HG02798 (cell line): Measurements from ENCODE around the gene CYFIP2.

Experiments
- ATAC-seq: cut with Tn5 transposase; IDR thresholded peaks from one replicate; pipeline ENCODE4 v1.9.1; 2021; ENCODE audit warnings: mild to moderate bottlenecking; ENCODE audit not compliant: unreplicated experiment, poor library complexity

The CYFIP2 gene

DNA sequence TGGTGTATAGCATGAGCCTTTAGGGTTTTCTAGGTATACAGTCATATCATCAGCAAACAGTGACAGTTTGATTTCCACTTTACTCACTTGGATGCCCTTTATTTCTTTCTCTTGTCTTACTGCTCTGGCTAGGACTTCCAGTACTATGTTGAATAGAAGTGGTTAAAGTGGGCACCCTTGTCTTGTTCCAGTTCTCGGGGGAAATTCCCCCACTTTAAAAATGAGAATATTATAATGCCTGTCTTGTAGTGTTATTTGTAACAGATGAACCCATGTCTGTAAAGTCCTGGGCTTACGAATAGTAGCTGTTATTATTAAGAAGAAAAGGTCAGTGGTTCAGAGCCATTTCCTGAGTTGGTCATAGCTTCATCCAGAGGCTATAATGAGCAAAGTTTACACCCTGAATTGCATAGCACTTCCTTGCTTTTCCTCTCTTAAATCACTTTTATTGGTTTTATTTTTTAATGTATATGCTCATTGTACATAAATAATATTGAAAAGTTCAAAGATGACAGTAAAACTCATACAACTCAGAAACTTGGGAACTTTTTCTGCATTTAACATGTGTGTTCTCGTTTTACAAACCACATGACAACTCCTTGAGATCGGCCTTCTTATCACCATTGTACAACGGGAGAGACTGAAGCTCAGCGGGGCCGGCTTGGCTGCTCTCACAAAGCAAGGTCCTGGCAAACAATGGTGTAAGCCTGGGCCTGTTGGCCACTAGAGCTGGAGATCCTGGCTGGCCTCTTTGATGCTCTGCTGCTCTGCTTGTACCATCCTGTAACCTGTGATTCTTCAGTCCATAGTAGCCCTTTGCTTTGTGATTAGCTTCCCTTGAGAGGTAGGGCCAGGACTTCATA lies 85.2 kb downstream of the CYFIP2 start:
- ATAC-seq: peak; percentile 71

DNA sequence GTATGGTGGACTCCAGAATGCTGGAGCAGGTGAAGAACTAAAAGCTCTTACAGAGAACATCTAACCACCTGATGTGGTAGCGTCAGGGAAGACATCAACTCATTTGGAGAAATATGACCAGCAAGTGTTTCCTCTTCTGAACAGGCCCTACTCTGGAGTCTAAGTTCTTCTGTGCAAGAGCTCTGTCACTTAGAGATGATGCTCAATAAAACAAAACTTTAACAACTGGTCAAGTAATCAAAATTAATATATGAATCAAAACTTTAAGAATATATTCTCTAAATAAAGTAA lies 85.8 kb downstream of the CYFIP2 start:
- no peak for ATAC-seq

- no peak for ATAC-seq
Observed at GRCh38 chr5:157352756-157353340, 86.9 kb downstream of the CYFIP2 start.

DNA sequence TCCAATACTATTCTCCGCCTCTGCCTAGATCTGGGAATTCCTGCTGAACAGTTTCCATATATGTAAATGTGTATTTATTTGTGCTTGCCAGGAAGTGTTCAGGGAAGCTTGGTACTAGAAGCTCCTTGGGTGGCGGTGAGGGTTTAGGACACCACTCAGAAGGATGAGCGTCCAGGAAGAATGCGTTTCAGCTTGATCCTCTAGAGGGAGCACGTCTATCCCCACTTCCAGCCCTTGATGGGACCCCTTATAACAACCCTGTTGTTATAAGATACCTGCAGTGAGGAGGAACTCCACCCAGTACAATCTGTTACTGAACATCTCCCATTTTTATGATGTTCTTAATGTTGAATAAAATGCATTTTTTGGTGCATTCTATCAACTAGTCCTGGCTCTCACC lies 88.9 kb downstream of the CYFIP2 start:
- ATAC-seq: no peak

DNA sequence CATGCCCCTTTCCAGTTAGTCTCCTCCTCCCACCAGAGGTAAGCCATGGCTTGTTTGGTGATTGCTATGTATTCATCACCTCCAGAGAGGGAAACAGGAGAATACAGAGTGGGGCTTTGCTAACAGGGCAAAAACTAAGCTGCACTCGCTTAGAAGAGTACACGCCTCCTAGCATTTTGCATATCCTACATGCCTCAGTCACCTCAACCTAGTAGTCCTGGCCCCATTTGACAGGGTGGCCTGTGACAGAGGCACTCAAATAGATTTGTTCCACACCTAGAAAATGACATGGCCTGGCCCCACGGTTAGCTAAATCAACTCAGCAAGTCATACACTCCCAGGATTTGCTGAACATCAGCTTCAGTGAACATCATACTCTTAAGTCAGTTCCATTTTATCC lies 90.7 kb downstream of the CYFIP2 start:
- ATAC-seq: no peak

- ATAC-seq: no peak
Observed at GRCh38 chr5:157357823-157358222, 91.9 kb downstream of the CYFIP2 start.

- ATAC-seq: no peak
Observed at GRCh38 chr5:157358871-157359270, 92.9 kb downstream of the CYFIP2 start.

DNA sequence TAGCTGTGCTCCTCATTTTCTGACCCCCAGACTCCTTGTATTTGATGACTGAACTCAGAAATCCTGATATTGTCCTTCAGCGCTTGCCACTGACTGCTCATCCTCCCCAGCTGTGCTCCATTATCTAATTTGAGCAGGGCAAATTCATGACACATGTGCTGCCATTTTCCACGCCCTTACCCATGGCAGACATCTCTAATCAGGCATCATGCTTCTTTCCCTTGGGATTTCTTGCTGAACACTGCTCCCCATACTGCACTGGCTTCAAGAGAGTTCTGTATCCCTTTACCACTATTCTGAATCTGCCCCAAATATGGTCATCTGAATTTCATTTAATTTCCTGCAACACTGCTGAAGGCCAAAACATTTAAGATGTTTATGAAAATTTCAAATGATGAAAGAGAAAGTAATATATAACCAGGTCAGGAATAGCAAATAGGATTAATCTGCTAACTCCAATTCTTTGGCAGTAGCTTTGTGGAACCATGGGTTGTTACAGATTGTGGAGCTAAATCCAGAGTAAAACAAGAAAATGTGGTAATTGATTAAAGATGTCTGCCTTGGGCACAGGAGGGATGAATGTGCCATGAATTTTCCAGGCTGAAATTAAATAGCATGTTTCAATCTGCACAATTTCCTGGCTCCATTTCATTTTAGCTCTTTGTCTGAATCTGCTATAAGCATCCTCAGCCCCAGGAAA lies 93.6 kb downstream of the CYFIP2 start:
- no peak for ATAC-seq

DNA sequence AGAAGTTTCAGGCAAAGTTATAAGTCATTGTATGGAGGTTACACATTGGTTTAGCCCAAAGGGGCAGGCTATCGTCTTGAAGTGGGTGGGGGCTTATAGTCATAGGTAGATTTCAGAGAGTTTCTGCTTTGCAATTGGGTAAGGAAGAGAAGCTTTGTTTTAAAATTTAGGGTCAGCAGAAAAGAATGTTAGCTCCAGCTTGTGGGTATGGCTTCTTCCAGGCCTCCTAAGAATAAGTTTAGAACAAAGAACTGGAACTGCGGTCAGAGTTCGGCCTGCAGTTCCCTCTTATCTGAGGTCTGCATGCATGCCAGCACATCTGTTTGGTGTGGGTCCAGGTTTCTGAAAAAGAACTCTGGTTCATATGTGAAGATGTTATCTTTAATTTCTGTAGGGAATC lies 96.1 kb downstream of the CYFIP2 start:
- no peak for ATAC-seq

DNA sequence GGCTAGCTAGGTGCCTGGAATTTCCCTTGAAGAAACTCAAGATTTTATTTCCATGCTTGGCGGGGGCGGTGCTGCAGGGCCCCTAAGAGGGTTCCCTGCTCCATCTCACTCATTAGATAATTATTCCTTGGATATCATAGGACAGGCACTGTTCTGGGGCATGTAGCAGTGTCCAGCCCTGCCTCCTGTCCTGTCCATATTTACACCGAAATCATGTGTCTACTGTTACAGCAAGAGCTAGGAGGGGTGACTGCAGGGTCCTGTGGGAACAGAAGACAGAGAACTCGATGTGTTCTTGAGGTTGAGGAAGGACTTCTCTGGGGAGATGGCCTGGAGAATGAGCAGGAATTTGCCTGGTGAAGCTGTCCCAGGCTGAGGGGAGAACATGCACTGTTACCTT lies 96.6 kb downstream of the CYFIP2 start:
- ATAC-seq: no peak

DNA sequence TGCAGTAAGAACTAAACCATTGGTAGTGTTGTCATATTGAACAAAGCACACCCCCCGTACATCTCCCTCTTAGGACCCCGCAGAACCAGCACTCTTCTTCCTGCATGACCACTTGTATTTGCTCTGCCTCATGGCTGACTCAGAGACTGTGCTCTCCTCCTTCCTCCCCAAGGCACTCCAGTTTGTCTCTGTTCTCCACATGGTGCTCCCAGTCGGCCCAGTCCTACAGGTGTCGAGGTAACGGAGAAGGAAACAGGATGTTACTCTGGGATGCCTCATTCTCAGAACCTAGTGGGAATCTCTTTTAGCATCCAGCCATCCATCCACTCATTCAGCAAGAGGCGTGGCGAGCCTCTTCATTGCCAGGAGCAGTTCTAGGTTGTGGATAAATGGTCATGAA lies 97.1 kb downstream of the CYFIP2 start:
- ATAC-seq: no peak

- ATAC-seq: no peak
Observed at GRCh38 chr5:157365732-157366131, 99.8 kb downstream of the CYFIP2 start.

DNA sequence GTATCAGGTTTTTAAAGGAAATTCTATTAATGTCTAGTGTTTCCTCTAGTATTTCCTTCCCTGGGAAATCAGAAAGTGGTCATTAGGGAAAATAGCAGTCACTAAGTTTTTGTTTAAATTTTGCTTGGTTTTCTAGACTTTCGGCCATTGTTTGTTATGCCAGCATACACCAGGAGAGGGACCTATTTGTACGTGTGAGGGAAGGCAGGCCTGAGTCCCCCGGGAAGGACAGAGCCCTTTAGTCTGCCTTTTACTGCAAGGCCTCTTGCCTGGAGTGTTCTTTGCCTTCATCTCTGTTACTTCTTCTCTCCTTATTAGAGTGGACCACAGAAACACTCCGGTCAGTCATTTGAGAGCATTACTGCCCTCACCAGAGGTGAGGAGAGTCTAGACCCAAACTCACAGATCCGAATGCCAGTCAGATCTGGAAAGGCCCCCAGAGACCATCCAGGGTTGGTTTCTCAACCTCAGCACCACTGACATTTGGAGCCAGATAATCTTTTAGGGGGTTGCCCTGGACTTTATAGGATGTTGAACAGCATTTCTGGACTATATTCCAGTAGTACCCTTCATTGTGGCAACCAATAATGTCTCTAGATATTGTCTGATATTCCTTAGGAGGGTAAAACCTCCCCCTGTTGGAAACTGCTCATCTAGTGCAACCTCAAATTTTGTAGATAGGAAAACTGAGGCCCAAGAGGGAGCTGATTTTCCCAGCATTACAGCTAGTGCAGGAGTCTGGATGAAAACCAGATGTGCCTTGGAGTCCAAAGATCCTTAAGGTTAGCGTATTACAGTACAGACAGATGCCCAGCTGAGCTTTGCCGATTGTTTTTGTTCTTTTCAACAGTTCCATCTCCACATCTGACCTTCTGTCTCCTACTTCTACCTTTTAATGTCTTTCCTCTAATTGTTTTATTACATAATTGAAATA lies 101.1 kb downstream of the CYFIP2 start:
- no peak for ATAC-seq

DNA sequence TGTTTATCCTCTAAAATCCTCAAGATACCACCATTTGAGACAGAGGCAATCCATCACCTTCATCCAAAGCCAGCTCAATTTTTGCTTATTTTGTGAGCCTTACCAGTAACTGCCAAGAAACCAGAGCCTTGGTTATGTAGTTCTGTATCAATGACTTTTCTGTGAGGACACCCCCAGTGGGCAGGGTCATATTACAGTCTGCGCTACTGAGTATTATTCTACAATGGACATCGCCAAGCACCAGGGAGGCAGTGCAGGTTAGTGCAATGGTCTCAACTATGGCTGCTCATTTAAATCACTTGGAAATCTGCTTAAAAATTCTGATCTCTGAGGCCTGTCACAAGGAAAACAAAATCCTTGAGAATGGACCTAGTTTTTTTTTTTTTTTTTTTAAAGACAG lies 103.6 kb downstream of the CYFIP2 start:
- ATAC-seq: no peak

- ATAC-seq: no peak
Observed at GRCh38 chr5:157370967-157371366, 105.0 kb downstream of the CYFIP2 start.

- no peak for ATAC-seq
Observed at GRCh38 chr5:157371655-157372471, 105.9 kb downstream of the CYFIP2 start.

DNA sequence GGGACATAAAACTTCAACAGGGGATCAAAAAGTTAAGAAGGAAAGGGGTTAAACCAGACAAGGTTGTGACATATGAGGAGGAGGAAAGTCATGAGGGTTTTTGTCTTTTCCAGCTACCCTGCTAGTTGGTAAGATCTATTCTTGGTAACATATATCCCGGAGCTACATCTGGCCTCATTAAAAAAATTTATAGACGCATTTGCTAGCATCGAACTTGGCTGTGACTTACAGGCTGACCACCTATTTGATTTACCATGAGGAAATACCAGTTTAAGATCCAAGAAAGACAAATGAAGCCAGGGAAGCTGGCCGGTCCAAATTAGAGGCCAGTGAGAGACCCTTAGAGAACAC lies 106.5 kb downstream of the CYFIP2 start:
- no peak for ATAC-seq

GRCh38 chr5:157378509-157378908 lies 112.6 kb downstream of the CYFIP2 start:
- ATAC-seq: no peak

- no peak for ATAC-seq
Observed at GRCh38 chr5:157379983-157380382, 114.1 kb downstream of the CYFIP2 start.

DNA sequence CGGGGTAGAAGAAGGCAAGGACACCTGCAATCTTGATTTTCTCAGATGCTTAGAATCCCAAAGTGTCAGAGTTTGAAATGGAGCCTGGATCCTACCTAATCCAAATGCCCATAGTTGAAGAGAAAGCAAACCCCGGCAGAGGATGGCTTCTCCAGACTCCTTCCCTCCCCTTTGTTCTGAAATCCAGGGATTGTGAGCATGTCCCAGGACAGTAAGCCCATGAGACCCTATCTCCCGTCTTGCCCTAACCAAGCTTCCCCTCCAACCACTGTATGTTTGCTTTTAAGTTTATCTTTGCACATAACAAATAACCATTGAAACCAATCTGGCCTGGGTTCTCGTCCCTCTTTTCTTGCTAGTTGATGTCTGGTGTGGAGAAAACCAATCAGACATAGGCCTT lies 115.8 kb downstream of the CYFIP2 start:
- ATAC-seq: no peak
